T-helper 1 cell treated with Interleukin-12 subunit alpha and Interleukin-12 subunit beta and Interleukin-4 antibody, amounts not matched to agents 30 μg/mL and 1 μg/mL, for 36 hours (primary cell): ENCODE data around the gene PHLDB2.

Experiments used
- H3K27ac Mint-ChIP-seq: one replicate; pipeline ENCODE4 v1.8.0; 2021; ENCODE audit warnings: mild to moderate bottlenecking, mixed read lengths
- H3K27me3 Mint-ChIP-seq: one replicate; pipeline ENCODE4 v1.8.0; 2021; ENCODE audit warnings: low read depth, mixed read lengths
- H3K36me3 Mint-ChIP-seq: one replicate; pipeline ENCODE4 v1.8.0; 2021; ENCODE audit warnings: low read depth, mixed read lengths
- H3K4me1 Mint-ChIP-seq: one replicate; pipeline ENCODE4 v1.8.0; 2021; ENCODE audit warnings: low read depth, mixed read lengths
- H3K4me3 Mint-ChIP-seq: one replicate; pipeline ENCODE4 v1.8.0; 2021; ENCODE audit warnings: mild to moderate bottlenecking, moderate library complexity, mixed read lengths
- H3K9me3 Mint-ChIP-seq: one replicate; pipeline ENCODE4 v1.8.0; 2021; ENCODE audit warnings: mixed read lengths

PHLDB2 gene

GRCh38 chr3:111963424-111963823 lies 104.4 kb downstream of the PHLDB2 start:
- Mint-ChIP-seq H3K4me3 (no peak overlapping the region), H3K27me3 (no peaks in the 10 kb centered on the region), H3K27ac (no peak overlapping the region), H3K4me1 (peaks cover 3% of the 10 kb centered on the region), H3K9me3 (no peaks in the 10 kb centered on the region), H3K36me3 (peaks cover 3% of the 10 kb centered on the region)

GRCh38 chr3:111965484-111965883 lies 106.4 kb downstream of the PHLDB2 start:
- H3K36me3 Mint-ChIP-seq: no peaks in the 10 kb centered on the region
- no peak overlapping the region for H3K27ac Mint-ChIP-seq
- H3K9me3 Mint-ChIP-seq: no peaks in the 10 kb centered on the region
- no peaks in the 10 kb centered on the region for H3K27me3 Mint-ChIP-seq
- no peak overlapping the region for H3K4me3 Mint-ChIP-seq
- peaks cover 3% of the 10 kb centered on the region for H3K4me1 Mint-ChIP-seq

GRCh38 chr3:111967068-111967467 lies 108.0 kb downstream of the PHLDB2 start:
- Mint-ChIP-seq H3K27me3 (no peaks in the 10 kb centered on the region), H3K4me1 (peaks cover 3% of the 10 kb centered on the region), H3K9me3 (no peaks in the 10 kb centered on the region), H3K27ac (no peak overlapping the region), H3K4me3 (no peak overlapping the region), H3K36me3 (no peaks in the 10 kb centered on the region)

- H3K27me3 Mint-ChIP-seq: no peaks in the 10 kb centered on the region
- no peaks in the 10 kb centered on the region for H3K9me3 Mint-ChIP-seq
- no peaks in the 10 kb centered on the region for H3K36me3 Mint-ChIP-seq
- peaks cover 3% of the 10 kb centered on the region for H3K4me1 Mint-ChIP-seq
- no peak overlapping the region for H3K27ac Mint-ChIP-seq
- H3K4me3 Mint-ChIP-seq: no peak overlapping the region
Observed at GRCh38 chr3:111967651-111968274, 108.7 kb downstream of the PHLDB2 start.

GRCh38 chr3:111968319-111969054 lies 109.4 kb downstream of the PHLDB2 start:
- H3K4me3 Mint-ChIP-seq: no peak overlapping the region
- H3K9me3 Mint-ChIP-seq: no peaks in the 10 kb centered on the region
- no peaks in the 10 kb centered on the region for H3K36me3 Mint-ChIP-seq
- no peak overlapping the region for H3K27ac Mint-ChIP-seq
- H3K27me3 Mint-ChIP-seq: no peaks in the 10 kb centered on the region
- peaks cover 3% of the 10 kb centered on the region for H3K4me1 Mint-ChIP-seq

GRCh38 chr3:111970376-111970775 lies 111.3 kb downstream of the PHLDB2 start:
- Mint-ChIP-seq H3K27ac (no peak overlapping the region), H3K4me3 (no peak overlapping the region), H3K4me1 (peaks cover 3% of the 10 kb centered on the region), H3K27me3 (peaks cover 9% of the 10 kb centered on the region), H3K36me3 (no peaks in the 10 kb centered on the region), H3K9me3 (no peaks in the 10 kb centered on the region)

- Mint-ChIP-seq H3K4me3 (no peak overlapping the region), H3K36me3 (no peaks in the 10 kb centered on the region), H3K4me1 (peaks cover 3% of the 10 kb centered on the region), H3K27ac (no peak overlapping the region), H3K9me3 (no peaks in the 10 kb centered on the region), H3K27me3 (peaks cover 16% of the 10 kb centered on the region)
Observed at GRCh38 chr3:111971533-111972130, 112.6 kb downstream of the PHLDB2 start.

GRCh38 chr3:111972891-111973290 lies 113.8 kb downstream of the PHLDB2 start:
- Mint-ChIP-seq H3K9me3 (no peaks in the 10 kb centered on the region), H3K27me3 (peaks cover 23% of the 10 kb centered on the region), H3K27ac (no peak overlapping the region)

GRCh38 chr3:111975131-111975530 lies 116.1 kb downstream of the PHLDB2 start:
- H3K27me3 Mint-ChIP-seq: peaks cover 28% of the 10 kb centered on the region
- H3K4me1 Mint-ChIP-seq: peaks cover 14% of the 10 kb centered on the region
- peaks cover 1% of the 10 kb centered on the region for H3K36me3 Mint-ChIP-seq
- H3K9me3 Mint-ChIP-seq: no peaks in the 10 kb centered on the region
- no peak overlapping the region for H3K4me3 Mint-ChIP-seq
- no peak overlapping the region for H3K27ac Mint-ChIP-seq

More at GRCh38 chr3:111972891-111973290, 113.8 kb downstream of the PHLDB2 start:
- Mint-ChIP-seq H3K4me1 (peaks cover 2% of the 10 kb centered on the region), H3K36me3 (no peaks in the 10 kb centered on the region), H3K4me3 (no peak overlapping the region)

- Mint-ChIP-seq H3K36me3 (peaks cover 3% of the 10 kb centered on the region), H3K27ac (no peak overlapping the region), H3K4me3 (no peak overlapping the region), H3K9me3 (no peaks in the 10 kb centered on the region), H3K27me3 (peaks cover 28% of the 10 kb centered on the region), H3K4me1 (peaks cover 25% of the 10 kb centered on the region)
Observed at GRCh38 chr3:111976254-111976653, 117.2 kb downstream of the PHLDB2 start.

- H3K27ac Mint-ChIP-seq: peak within 1 kb of the TSS; percentile 81
- H3K27me3 Mint-ChIP-seq: peaks cover 25% of the 10 kb centered on the region
- H3K4me3 Mint-ChIP-seq: peak within 1 kb of the TSS; percentile 81
- H3K36me3 Mint-ChIP-seq: peaks cover 6% of the 10 kb centered on the region
- no peaks in the 10 kb centered on the region for H3K9me3 Mint-ChIP-seq
- peaks cover 40% of the 10 kb centered on the region for H3K4me1 Mint-ChIP-seq
Observed at GRCh38 chr3:111978583-111979433, 119.7 kb downstream of the PHLDB2 start, which contains the start of gene ABHD10. ABHD10 (plus strand) TSS chr3:111979026; CDS start chr3:111979062, 36 bp downstream.

GRCh38 chr3:111979434-111980038 lies 120.5 kb downstream of the PHLDB2 start:
- peaks cover 19% of the 10 kb centered on the region for H3K27me3 Mint-ChIP-seq
- H3K36me3 Mint-ChIP-seq: peaks cover 9% of the 10 kb centered on the region

GRCh38 chr3:111980716-111981456 lies 121.8 kb downstream of the PHLDB2 start:
- peaks cover 55% of the 10 kb centered on the region for H3K4me1 Mint-ChIP-seq
- H3K9me3 Mint-ChIP-seq: no peaks in the 10 kb centered on the region
- no peak overlapping the region for H3K27ac Mint-ChIP-seq
- H3K4me3 Mint-ChIP-seq: peak overlapping the region; percentile 81
- peaks cover 14% of the 10 kb centered on the region for H3K36me3 Mint-ChIP-seq
- H3K27me3 Mint-ChIP-seq: peaks cover 19% of the 10 kb centered on the region

More at GRCh38 chr3:111979434-111980038, 120.5 kb downstream of the PHLDB2 start:
- Mint-ChIP-seq H3K4me3 (peak overlapping the region; percentile 81), H3K4me1 (peaks cover 43% of the 10 kb centered on the region), H3K9me3 (no peaks in the 10 kb centered on the region), H3K27ac (peak overlapping the region; percentile 81)
